HCT116 (cell line): Measurements from ENCODE around the gene DYNLT1. TPM values are rescaled to one million over a fixed set of nuclear protein-coding genes. Genes with fewer than 3 reads are reported as not detected.

Source experiments
- ATAC-seq: fragments of 200-7000 bp; cut with Tn5 transposase; 2 replicates; pipeline ENCODE4 v1.9.1; 2020; ENCODE audit warnings: mild to moderate bottlenecking, moderate library complexity
- BruUV-seq: library from RNA; stranded (reverse); fragments of 400-500 nt; replicated peaks from 2 replicates; lab custom pipeline; 2021; lab: Mats Ljungman, UMichigan
- CTCF ChIA-PET: fragments of 300-600 bp; sonication (Branson Sonifier 250); formaldehyde crosslinking; loops from one replicate; lab custom pipeline; 2021; ENCODE audit warnings: antibody characterized with exemption; lab: Charles Lee
- POLR2A ChIA-PET: fragments of 300-600, 350-600 bp; sonication (Branson Sonifier 250); formaldehyde crosslinking; loops from one replicate; lab custom pipeline; 2021; ENCODE audit warnings: antibody characterized with exemption; lab: Charles Lee
- RAD21 ChIA-PET, 2 experiments: fragments of 300-600 bp; sonication (Branson Sonifier 250); formaldehyde crosslinking; loops; one replicate each; lab custom pipeline; 2023; ENCODE audit warnings: low total read pairs in 2 of 2; ENCODE audit not compliant: uncharacterized antibody in 2 of 2, unreplicated experiment in 2 of 2, low non-redundant PET in 1 of 2; lab: Charles Lee
- DNase-seq: peaks from one replicate; pipeline ENCODE4 v3.0.0-alpha.2; 2010; ENCODE audit warnings: low read depth, low spot score
- H2AFZ ChIP-seq: fragments of 200-600 bp; shearing (Covaris generic), sonication (generic); 2 replicates; pipeline ENCODE4 v1.6.1; 2017; ENCODE audit warnings: low read depth, mixed run types, mixed read lengths, antibody characterized with exemption, low read length; ENCODE audit not compliant: poor library complexity, severe bottlenecking
- H3K27ac ChIP-seq: 2 replicates; pipeline ENCODE4 v1.5.1; 2012; ENCODE audit warnings: low read depth, low read length
- H3K27me3 ChIP-seq: fragments of 200-600 bp; sonication (generic); 2 replicates; pipeline ENCODE4 v1.6.1; 2016; ENCODE audit warnings: mixed run types, low read length, mixed read lengths; ENCODE audit not compliant: insufficient read depth
- H3K36me3 ChIP-seq, 2 experiments: fragments of 200-500 bp in 1 of 2; fragments of 200-600 bp in 1 of 2; sonication (Bioruptor generic) in 1 of 2; sonication (generic) in 1 of 2; 2 replicates each; pipeline versions ENCODE4 v1.5.1 to v1.6.1; 2014 to 2016; ENCODE audit warnings: low read length in 2 of 2, inconsistent platforms in 1 of 2, mixed read lengths in 1 of 2, mixed run types in 1 of 2; ENCODE audit not compliant: insufficient read depth in 2 of 2, control insufficient read depth in 1 of 2
- H3K4me1 ChIP-seq, 2 experiments: fragments of 200-600 bp in 1 of 2; sonication (generic) in 1 of 2; 2 replicates each; pipeline versions ENCODE4 v1.5.1 to v1.6.1; 2012 to 2017; ENCODE audit warnings: low read length in 2 of 2, inconsistent platforms in 1 of 2, mild to moderate bottlenecking in 1 of 2, mixed read lengths in 1 of 2, mixed run types in 1 of 2, moderate library complexity in 1 of 2; ENCODE audit not compliant: insufficient read depth in 2 of 2, control insufficient read depth in 1 of 2
- H3K4me2 ChIP-seq: fragments of 200-600 bp; sonication (generic); 2 replicates; pipeline ENCODE4 v1.6.1; 2017; ENCODE audit warnings: mixed run types, low read length, mixed read lengths
- H3K4me3 ChIP-seq, 2 experiments: fragments of 200-600 bp in 1 of 2; sonication (generic) in 1 of 2; replicated peaks in 1 of 2; 2 replicates each; pipeline ENCODE4 v1.5.1; 2011 to 2016; ENCODE audit warnings: low read length in 2 of 2, control low read depth in 1 of 2, low read depth in 1 of 2, mild to moderate bottlenecking in 1 of 2, mixed read lengths in 1 of 2, mixed run types in 1 of 2
- H3K79me2 ChIP-seq: fragments of 200-600 bp; sonication (generic); 2 replicates; pipeline ENCODE4 v1.6.1; 2017; ENCODE audit warnings: mild to moderate bottlenecking, mixed run types, low read length, moderate library complexity, mixed read lengths; ENCODE audit not compliant: insufficient read depth
- H3K9ac ChIP-seq: fragments of 200-600 bp; sonication (generic); 2 replicates; pipeline ENCODE4 v1.6.1; 2016; ENCODE audit warnings: low read length, mixed read lengths
- H3K9me2 ChIP-seq: fragments of 200-600 bp; sonication (generic), shearing (Covaris generic); 2 replicates; pipeline ENCODE4 v1.6.1; 2017; ENCODE audit warnings: mixed run types, mild to moderate bottlenecking, moderate library complexity; ENCODE audit not compliant: insufficient read depth
- H3K9me3 ChIP-seq, 2 experiments: fragments of 200-500 bp in 1 of 2; fragments of 200-600 bp in 1 of 2; sonication (Bioruptor generic) in 1 of 2; sonication (generic) in 1 of 2; 2 replicates each; pipeline ENCODE4 v1.6.1; 2014 to 2017; ENCODE audit warnings: low read length in 2 of 2, mixed read lengths in 2 of 2, inconsistent platforms in 1 of 2, low read depth in 1 of 2, mild to moderate bottlenecking in 1 of 2, mixed run types in 1 of 2, moderate library complexity in 1 of 2; ENCODE audit not compliant: control insufficient read depth in 1 of 2, insufficient read depth in 1 of 2
- H4K20me1 ChIP-seq: fragments of 200-600 bp; sonication (generic), shearing (Covaris generic); 2 replicates; pipeline ENCODE4 v1.6.1; 2017; ENCODE audit warnings: mixed run types, mild to moderate bottlenecking, moderate library complexity; ENCODE audit not compliant: insufficient read depth
- CBX3 ChIP-seq: IDR thresholded peaks from 2 replicates; pipeline ENCODE4 v1.6.1; 2012; ENCODE audit warnings: low read depth
- CEBPB ChIP-seq: IDR thresholded peaks from 2 replicates; pipeline ENCODE4 v1.6.1; 2012; ENCODE audit warnings: low read depth
- EGR1 ChIP-seq: IDR thresholded peaks from 2 replicates; pipeline ENCODE4 v1.6.1; 2012; ENCODE audit warnings: low read depth
- ELF1 ChIP-seq: IDR thresholded peaks from 2 replicates; pipeline ENCODE4 v1.6.1; 2012; ENCODE audit warnings: low read depth, borderline replicate concordance
- EZH2 ChIP-seq: fragments of 200-600 bp; sonication (generic); IDR thresholded peaks from 2 replicates; pipeline ENCODE4 v1.6.1; 2017; ENCODE audit warnings: antibody characterized with exemption, mixed run types
- EZH2phosphoT487 ChIP-seq: fragments of 200-600 bp; IDR thresholded peaks from 2 replicates; pipeline ENCODE4 v1.6.1; 2018; ENCODE audit warnings: antibody characterized with exemption, borderline replicate concordance
- FOSL1 ChIP-seq: IDR thresholded peaks from 2 replicates; pipeline ENCODE4 v1.6.1; 2012; ENCODE audit warnings: low read depth
- JUND ChIP-seq: IDR thresholded peaks from 2 replicates; pipeline ENCODE4 v1.6.1; 2012
- RAD21 ChIP-seq: IDR thresholded peaks from 2 replicates; pipeline ENCODE4 v1.6.1; 2012; ENCODE audit warnings: low read depth, mild to moderate bottlenecking
- SP1 ChIP-seq: IDR thresholded peaks from 2 replicates; pipeline ENCODE4 v1.6.1; 2012; ENCODE audit warnings: low read depth
- SRF ChIP-seq: IDR thresholded peaks from 2 replicates; pipeline ENCODE4 v1.6.1; 2012; ENCODE audit warnings: low read depth
- YY1 ChIP-seq: IDR thresholded peaks from 2 replicates; pipeline ENCODE4 v1.6.1; 2011; ENCODE audit warnings: low read length, low read depth, moderate library complexity, mild to moderate bottlenecking; ENCODE audit not compliant: insufficient replicate concordance; ENCODE audit errors: extremely low read depth
- ZFX ChIP-seq: fragments of 450-650 bp; IDR thresholded peaks from 2 replicates; pipeline ENCODE4 v1.6.1; 2017
- intact Hi-C: fragments of 100-400 bp; cut with micrococcal nuclease; formaldehyde crosslinking; loops from 2 replicates; pipeline ENCODE4 v1.10.0; 2022
- total RNA-seq: library from RNA; stranded (reverse); gene quantifications from one replicate; pipeline ENCODE4 v1.2.1, GENCODE V29; 2021; ENCODE audit not compliant: unreplicated experiment
- TF ChIP-seq, protein P1 (sequence below), 3 experiments: fragments of 200-600 bp in 1 of 3; sonication (generic) in 1 of 3; IDR thresholded peaks in 2 of 3; conservative IDR thresholded peaks in 1 of 3; 2 replicates each; pipeline ENCODE4 v1.5.1; 2012 to 2017; ENCODE audit warnings: low read depth in 2 of 3, low read length in 2 of 3, antibody characterized with exemption in 1 of 3, borderline replicate concordance in 1 of 3, control low read depth in 1 of 3, mild to moderate bottlenecking in 1 of 3, mixed read lengths in 1 of 3, mixed run types in 1 of 3, moderate library complexity in 1 of 3; ENCODE audit not compliant: insufficient read depth in 1 of 3
- TF ChIP-seq, protein P2 (sequence below): IDR thresholded peaks from 2 replicates; pipeline ENCODE4 v1.6.1; 2012
- TF ChIP-seq, protein P3 (sequence below): IDR thresholded peaks from 2 replicates; pipeline ENCODE4 v1.6.1; 2012; ENCODE audit warnings: low read depth
- TF ChIP-seq, protein P4 (sequence below): IDR thresholded peaks from 2 replicates; pipeline ENCODE4 v1.6.1; 2012

Gene DYNLT1
- total RNA-seq, 1 experiment from 2014 or later = 239 TPM

DNA sequence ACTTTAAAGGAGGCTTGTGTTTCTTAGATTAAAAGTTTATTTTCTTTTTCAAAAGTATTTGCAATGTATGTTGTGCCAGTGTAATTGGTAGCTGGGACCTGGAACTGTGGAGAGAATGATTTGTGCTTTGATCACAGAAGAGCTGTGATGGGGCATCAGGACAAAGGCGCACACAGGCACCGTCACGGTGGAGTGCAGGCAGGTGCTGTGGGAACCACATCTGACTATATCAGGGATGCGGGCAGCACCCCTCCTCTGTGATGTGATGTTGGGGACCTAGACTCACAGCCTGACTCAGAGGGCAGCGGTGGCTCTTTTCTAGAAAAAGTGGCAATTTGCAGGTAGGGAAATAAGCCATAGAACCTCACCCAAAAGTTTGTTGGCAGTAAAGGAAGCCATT is 39.8 kb upstream of the DYNLT1 start:
- POLR2A ChIA-PET = no interaction called here
- RAD21 ChIA-PET = no interaction called here
- Histone ChIP-seq H3K4me3 (no peak overlapping the region), H2AFZ (no peak overlapping the region)
- intact Hi-C loops = no loop called here
- DNase-seq = no peak
- no peak for TF ChIP-seq CEBPB
- TF ChIP-seq ZFX = no peak
- no peak for TF ChIP-seq RAD21
- TF ChIP-seq, protein P1, sequence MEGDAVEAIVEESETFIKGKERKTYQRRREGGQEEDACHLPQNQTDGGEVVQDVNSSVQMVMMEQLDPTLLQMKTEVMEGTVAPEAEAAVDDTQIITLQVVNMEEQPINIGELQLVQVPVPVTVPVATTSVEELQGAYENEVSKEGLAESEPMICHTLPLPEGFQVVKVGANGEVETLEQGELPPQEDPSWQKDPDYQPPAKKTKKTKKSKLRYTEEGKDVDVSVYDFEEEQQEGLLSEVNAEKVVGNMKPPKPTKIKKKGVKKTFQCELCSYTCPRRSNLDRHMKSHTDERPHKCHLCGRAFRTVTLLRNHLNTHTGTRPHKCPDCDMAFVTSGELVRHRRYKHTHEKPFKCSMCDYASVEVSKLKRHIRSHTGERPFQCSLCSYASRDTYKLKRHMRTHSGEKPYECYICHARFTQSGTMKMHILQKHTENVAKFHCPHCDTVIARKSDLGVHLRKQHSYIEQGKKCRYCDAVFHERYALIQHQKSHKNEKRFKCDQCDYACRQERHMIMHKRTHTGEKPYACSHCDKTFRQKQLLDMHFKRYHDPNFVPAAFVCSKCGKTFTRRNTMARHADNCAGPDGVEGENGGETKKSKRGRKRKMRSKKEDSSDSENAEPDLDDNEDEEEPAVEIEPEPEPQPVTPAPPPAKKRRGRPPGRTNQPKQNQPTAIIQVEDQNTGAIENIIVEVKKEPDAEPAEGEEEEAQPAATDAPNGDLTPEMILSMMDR (IDR thresholded peaks at IDR 0.05 in 2 of 3, conservative IDR thresholded peaks at IDR 0.05 in 1 of 3; ENCODE audit: borderline replicate concordance in 1 of 3, insufficient read depth in 1 of 3, low read depth in 2 of 3, low read length in 2 of 3) = no peak
- TF ChIP-seq ELF1 = no peak
- TF ChIP-seq CBX3 = no peak
- TF ChIP-seq, protein P2, sequence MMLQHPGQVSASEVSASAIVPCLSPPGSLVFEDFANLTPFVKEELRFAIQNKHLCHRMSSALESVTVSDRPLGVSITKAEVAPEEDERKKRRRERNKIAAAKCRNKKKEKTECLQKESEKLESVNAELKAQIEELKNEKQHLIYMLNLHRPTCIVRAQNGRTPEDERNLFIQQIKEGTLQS = no peak
- TF ChIP-seq, all 23 proteins: peak for 0
- ATAC-seq = no peak
- 0 out of 4 replicates have a peak, but pooled peaks cover 0 to 5% of the 10 kb centered on the region in 2 experiments for H3K36me3 ChIP-seq
- CTCF ChIA-PET = no interaction called here
- H3K9me3 ChIP-seq = peaks cover 0 to 6% of the 10 kb centered on the region in 2 experiments; a peak in 1 of 4 replicates
- no peak overlapping the region for H3K9ac ChIP-seq
- no peak overlapping the region for H3K27ac ChIP-seq
- no peaks in the 10 kb centered on the region; the same call in 1 of the 2 replicates for H3K79me2 ChIP-seq
- H3K4me2 ChIP-seq = no peak overlapping the region
- H3K27me3 ChIP-seq = no peaks in the 10 kb centered on the region
- H3K9me2 ChIP-seq = no peaks in the 10 kb centered on the region
- H4K20me1 ChIP-seq = no peaks in the 10 kb centered on the region
- BruUV-seq = no TSS peak
- peaks cover 13 to 18% of the 10 kb centered on the region in 2 experiments for H3K4me1 ChIP-seq

DNA sequence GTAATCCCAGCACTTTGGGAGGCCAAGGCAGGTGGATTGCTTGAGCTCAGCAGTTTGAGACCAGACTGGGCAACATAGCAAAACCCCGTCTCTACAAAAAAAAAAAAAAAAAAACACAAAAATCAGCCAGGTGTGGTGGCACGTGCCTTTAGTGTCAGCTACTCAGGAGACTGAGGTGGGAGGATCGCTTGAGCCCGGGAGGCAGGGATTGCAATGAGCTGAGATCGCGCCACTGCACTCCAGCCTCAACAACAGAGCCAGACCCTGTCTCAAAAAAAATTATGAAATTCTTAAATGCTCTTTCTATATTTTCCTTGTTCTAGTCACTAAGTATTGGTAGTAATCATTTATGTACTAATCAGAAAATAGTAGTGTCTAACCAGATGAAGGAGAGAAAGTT is 35.9 kb upstream of the DYNLT1 start:
- POLR2A ChIA-PET = no interaction called here
- no peaks in the 10 kb centered on the region for H3K9me3 ChIP-seq
- no peaks in the 10 kb centered on the region for H3K27me3 ChIP-seq
- H3K79me2 ChIP-seq = no peaks in the 10 kb centered on the region; the same call in 1 of the 2 replicates
- H3K36me3 ChIP-seq = no peaks in the 10 kb centered on the region
- CTCF ChIA-PET = interaction anchor here (1.1 kb wide), 1 partner anchor 466 kb away, joined by 3 read pairs; no protein-coding TSS in a partner anchor
- no peak overlapping the region for H3K9ac ChIP-seq
- no peak overlapping the region for H3K27ac ChIP-seq
- peaks cover 12 to 16% of the 10 kb centered on the region in 2 experiments; a peak in 3 of 4 replicates for H3K4me1 ChIP-seq
- no peaks in the 10 kb centered on the region for H4K20me1 ChIP-seq
- no peak for DNase-seq
- no peak for ATAC-seq
- H3K4me2 ChIP-seq = no peak overlapping the region
- no peak overlapping the region for H2AFZ ChIP-seq
- BruUV-seq = no TSS peak
- no peaks in the 10 kb centered on the region for H3K9me2 ChIP-seq
- RAD21 ChIA-PET = interaction anchor here in 1 of 2 experiments (0.7 kb wide), 1 partner anchor 21 kb away, joined by 3 read pairs; no protein-coding TSS in a partner anchor
- intact Hi-C loops = no loop called here
- H3K4me3 ChIP-seq = no peak overlapping the region
- TF ChIP-seq SRF = no peak
- no peak for TF ChIP-seq JUND
- TF ChIP-seq CBX3 = no peak
- TF ChIP-seq SP1 = no peak
- no peak for TF ChIP-seq EZH2phosphoT487
- no peak for TF ChIP-seq YY1
- no peak for TF ChIP-seq FOSL1
- TF ChIP-seq, protein P3, sequence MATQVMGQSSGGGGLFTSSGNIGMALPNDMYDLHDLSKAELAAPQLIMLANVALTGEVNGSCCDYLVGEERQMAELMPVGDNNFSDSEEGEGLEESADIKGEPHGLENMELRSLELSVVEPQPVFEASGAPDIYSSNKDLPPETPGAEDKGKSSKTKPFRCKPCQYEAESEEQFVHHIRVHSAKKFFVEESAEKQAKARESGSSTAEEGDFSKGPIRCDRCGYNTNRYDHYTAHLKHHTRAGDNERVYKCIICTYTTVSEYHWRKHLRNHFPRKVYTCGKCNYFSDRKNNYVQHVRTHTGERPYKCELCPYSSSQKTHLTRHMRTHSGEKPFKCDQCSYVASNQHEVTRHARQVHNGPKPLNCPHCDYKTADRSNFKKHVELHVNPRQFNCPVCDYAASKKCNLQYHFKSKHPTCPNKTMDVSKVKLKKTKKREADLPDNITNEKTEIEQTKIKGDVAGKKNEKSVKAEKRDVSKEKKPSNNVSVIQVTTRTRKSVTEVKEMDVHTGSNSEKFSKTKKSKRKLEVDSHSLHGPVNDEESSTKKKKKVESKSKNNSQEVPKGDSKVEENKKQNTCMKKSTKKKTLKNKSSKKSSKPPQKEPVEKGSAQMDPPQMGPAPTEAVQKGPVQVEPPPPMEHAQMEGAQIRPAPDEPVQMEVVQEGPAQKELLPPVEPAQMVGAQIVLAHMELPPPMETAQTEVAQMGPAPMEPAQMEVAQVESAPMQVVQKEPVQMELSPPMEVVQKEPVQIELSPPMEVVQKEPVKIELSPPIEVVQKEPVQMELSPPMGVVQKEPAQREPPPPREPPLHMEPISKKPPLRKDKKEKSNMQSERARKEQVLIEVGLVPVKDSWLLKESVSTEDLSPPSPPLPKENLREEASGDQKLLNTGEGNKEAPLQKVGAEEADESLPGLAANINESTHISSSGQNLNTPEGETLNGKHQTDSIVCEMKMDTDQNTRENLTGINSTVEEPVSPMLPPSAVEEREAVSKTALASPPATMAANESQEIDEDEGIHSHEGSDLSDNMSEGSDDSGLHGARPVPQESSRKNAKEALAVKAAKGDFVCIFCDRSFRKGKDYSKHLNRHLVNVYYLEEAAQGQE = no peak
- no peak for TF ChIP-seq EGR1
- TF ChIP-seq EZH2 = no peak
- TF ChIP-seq, protein P4, sequence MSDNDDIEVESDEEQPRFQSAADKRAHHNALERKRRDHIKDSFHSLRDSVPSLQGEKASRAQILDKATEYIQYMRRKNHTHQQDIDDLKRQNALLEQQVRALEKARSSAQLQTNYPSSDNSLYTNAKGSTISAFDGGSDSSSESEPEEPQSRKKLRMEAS = no peak
